ENCODE results near the gene NTRK2.

The NTRK2 gene

DNA sequence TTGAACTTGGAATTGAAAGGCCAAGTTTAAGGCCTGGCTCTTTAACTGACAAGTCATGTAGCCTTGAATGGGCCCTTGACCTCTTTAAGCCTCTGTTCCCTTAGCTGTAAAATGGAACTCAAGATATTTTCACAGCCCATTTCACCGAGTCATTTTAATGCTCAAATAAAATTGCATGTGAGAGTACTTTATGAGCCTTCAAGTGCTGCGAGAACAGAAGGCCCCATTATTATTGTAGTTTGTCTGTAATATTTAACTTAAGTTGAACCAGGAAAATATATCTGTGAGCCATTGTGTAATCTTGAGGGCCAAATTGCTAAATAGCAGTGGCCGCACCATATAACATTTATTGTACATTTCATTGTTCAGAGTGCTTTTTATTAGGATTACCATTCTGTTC, 249.9 kb downstream of the NTRK2 start:
- no peak for ATAC-seq (replicated peaks; ENCODE audit: extremely low read depth, poor library complexity, severe bottlenecking)
- no peak for DNase-seq (ENCODE audit: low spot score in 2 of 2)
- H3K9me3 Mint-ChIP-seq, result no peaks in the 10 kb centered on the region
- no peaks in the 10 kb centered on the region for H3K4me1 Mint-ChIP-seq
- H3K36me3 Mint-ChIP-seq (ENCODE audit: insufficient read depth), result no peaks in the 10 kb centered on the region
- no peak overlapping the region for H3K4me3 Mint-ChIP-seq
- peaks cover 19% of the 10 kb centered on the region for H3K27me3 Mint-ChIP-seq
- H3K27ac Mint-ChIP-seq (ENCODE audit: low read depth), result no peak overlapping the region

DNA sequence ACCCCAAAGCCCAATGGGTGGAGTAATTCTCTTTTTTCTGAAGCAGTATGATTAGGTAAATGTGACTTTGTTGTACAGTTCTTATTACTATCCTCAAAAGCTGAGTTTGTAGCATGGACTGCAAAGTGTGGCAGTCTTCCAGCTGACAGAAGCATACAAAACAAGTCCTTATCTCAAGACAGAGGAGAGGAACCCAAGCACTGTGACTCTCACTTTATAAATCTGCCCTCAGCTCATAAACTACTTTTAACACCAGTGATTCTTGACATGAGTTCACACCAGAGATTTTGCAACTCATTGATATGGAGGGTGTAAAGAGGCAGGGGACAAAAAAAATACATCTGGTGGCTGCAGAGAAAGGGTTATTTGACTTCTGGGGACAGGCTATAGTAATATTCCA, 251.6 kb downstream of the NTRK2 start:
- no peak overlapping the region for H3K27ac Mint-ChIP-seq (ENCODE audit: low read depth)

DNA sequence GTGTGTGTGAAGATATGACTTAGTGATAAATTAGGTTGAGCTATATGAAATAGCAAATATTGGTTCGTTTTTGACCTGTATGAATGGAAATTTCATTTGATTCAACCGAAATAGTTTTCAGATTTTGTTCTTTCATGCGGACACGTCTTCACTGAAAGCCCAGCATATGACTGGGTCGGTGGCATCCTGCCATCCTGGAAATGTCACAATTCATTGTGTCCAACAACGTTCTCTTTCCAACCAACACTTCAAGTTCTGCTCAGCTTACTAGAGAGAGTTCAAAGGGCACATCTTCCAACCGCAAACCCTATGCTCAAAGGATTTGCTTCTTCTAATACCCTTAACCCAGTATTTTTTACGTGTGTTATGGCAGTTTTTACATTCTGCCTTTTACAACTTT, 252.5 kb downstream of the NTRK2 start:
- H3K27me3 Mint-ChIP-seq, result peaks cover 30% of the 10 kb centered on the region
- H3K27ac Mint-ChIP-seq (ENCODE audit: low read depth), result no peak overlapping the region
- no peaks in the 10 kb centered on the region for H3K36me3 Mint-ChIP-seq (ENCODE audit: insufficient read depth)
- H3K4me1 Mint-ChIP-seq, result no peaks in the 10 kb centered on the region
- H3K9me3 Mint-ChIP-seq, result no peaks in the 10 kb centered on the region
- ATAC-seq (replicated peaks; ENCODE audit: extremely low read depth, poor library complexity, severe bottlenecking), result no peak
- no peak overlapping the region for H3K4me3 Mint-ChIP-seq
- DNase-seq (ENCODE audit: low spot score in 2 of 2), result no peak

More for the DNA sequence above, 251.6 kb downstream of the NTRK2 start:
- DNase-seq (ENCODE audit: low spot score in 2 of 2) (no peak), ATAC-seq (replicated peaks; ENCODE audit: extremely low read depth, poor library complexity, severe bottlenecking) (no peak)
- Mint-ChIP-seq H3K36me3 (ENCODE audit: insufficient read depth) (no peaks in the 10 kb centered on the region), H3K4me1 (no peaks in the 10 kb centered on the region), H3K4me3 (no peak overlapping the region), H3K9me3 (no peaks in the 10 kb centered on the region), H3K27me3 (peaks cover 24% of the 10 kb centered on the region)

DNA sequence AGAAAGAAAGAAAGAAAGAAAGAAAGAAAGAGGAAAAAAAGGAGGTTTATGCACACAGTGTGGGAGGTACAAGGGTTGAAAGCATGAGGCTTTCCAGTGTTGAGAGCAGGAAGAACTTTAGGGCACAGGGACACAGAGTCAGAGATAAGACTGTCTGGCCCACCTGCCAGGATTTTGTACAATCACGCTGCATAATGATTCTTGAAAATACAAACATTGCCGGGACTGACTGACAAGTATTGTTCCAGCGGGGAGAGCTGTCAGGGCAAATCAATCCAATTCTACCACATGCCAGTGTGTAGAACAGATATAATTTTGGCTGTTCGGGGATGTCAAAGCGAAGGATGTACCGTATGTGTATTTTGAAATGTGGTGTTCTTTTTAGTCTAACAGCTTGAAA, 254.7 kb downstream of the NTRK2 start:
- DNase-seq (ENCODE audit: low spot score in 2 of 2), result no peak
- Mint-ChIP-seq H3K27ac (ENCODE audit: low read depth) (no peak overlapping the region), H3K27me3 (peaks cover 30% of the 10 kb centered on the region), H3K4me3 (no peak overlapping the region), H3K4me1 (no peaks in the 10 kb centered on the region), H3K9me3 (no peaks in the 10 kb centered on the region), H3K36me3 (ENCODE audit: insufficient read depth) (no peaks in the 10 kb centered on the region)
- ATAC-seq (replicated peaks; ENCODE audit: extremely low read depth, poor library complexity, severe bottlenecking), result no peak

DNA sequence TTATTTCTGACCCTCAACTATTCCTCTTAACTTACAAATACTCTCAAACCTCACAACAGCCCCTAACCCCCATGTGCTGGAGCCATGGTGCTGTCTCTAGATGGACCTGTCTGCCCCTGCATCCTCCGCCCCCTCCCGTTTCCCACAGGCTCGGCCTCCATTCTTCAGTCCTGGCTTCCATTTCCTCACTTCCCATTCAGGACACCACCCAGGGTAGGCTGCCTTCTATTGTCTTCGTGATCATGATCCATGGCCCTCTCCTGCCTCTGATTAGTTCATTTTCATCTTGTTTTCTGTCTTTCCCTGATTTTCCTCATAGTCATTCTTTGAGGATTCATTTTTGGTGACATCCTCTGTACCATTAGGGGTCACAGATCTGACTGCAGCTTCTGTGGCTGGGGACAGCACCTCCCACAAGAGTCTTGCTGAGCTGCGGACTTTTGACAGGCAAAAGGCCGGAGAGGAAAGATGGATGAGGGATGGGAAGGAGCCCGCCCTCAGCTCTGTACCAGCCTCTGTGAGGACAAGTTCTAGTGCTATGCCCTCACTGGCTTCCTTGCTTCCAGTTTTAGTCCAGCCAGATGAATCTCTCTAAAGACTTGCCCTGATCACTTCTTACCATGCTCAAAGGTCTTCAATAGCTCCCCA, 255.8 kb downstream of the NTRK2 start:
- no peak overlapping the region for H3K27ac Mint-ChIP-seq (ENCODE audit: low read depth)
- H3K36me3 Mint-ChIP-seq (ENCODE audit: insufficient read depth), result no peaks in the 10 kb centered on the region
- H3K4me1 Mint-ChIP-seq, result no peaks in the 10 kb centered on the region
- DNase-seq (ENCODE audit: low spot score in 2 of 2) (no peak), ATAC-seq (replicated peaks; ENCODE audit: extremely low read depth, poor library complexity, severe bottlenecking) (no peak)
- H3K9me3 Mint-ChIP-seq, result no peaks in the 10 kb centered on the region
- no peak overlapping the region for H3K4me3 Mint-ChIP-seq
- H3K27me3 Mint-ChIP-seq, result peaks cover 35% of the 10 kb centered on the region

GRCh38 chr9:84926793-84927192, 257.3 kb downstream of the NTRK2 start:
- no peaks in the 10 kb centered on the region for H3K36me3 Mint-ChIP-seq (ENCODE audit: insufficient read depth)
- H3K4me1 Mint-ChIP-seq, result no peaks in the 10 kb centered on the region
- peaks cover 37% of the 10 kb centered on the region for H3K27me3 Mint-ChIP-seq
- DNase-seq (ENCODE audit: low spot score in 2 of 2), result no peak
- no peak overlapping the region for H3K27ac Mint-ChIP-seq (ENCODE audit: low read depth)
- no peak for ATAC-seq (replicated peaks; ENCODE audit: extremely low read depth, poor library complexity, severe bottlenecking)
- no peaks in the 10 kb centered on the region for H3K9me3 Mint-ChIP-seq
- no peak overlapping the region for H3K4me3 Mint-ChIP-seq

DNA sequence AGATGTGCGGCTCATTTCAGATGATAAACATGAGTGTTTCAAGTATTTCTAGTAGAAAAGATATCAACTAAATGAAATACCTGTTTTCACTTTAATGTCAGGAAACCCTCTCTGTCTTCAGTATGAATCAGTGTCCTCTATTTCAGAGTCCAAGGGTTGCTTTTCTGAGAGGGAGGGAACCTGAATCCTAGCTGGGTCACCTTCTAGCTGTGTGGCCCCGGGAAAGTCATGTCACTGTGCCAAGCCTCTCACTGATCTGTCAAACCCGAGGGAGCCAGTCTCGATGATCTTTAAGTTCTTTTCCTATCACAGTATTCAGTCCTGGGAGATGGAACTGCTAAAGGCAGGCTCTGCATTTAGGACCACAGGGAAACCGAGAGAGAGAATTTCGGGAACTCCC, 258.9 kb downstream of the NTRK2 start:
- Mint-ChIP-seq H3K4me3 (no peak overlapping the region), H3K9me3 (no peaks in the 10 kb centered on the region), H3K27ac (ENCODE audit: low read depth) (no peak overlapping the region), H3K4me1 (no peaks in the 10 kb centered on the region), H3K36me3 (ENCODE audit: insufficient read depth) (no peaks in the 10 kb centered on the region), H3K27me3 (peaks cover 37% of the 10 kb centered on the region)
- ATAC-seq (replicated peaks; ENCODE audit: extremely low read depth, poor library complexity, severe bottlenecking) (no peak), DNase-seq (ENCODE audit: low spot score in 2 of 2) (no peak)

DNA sequence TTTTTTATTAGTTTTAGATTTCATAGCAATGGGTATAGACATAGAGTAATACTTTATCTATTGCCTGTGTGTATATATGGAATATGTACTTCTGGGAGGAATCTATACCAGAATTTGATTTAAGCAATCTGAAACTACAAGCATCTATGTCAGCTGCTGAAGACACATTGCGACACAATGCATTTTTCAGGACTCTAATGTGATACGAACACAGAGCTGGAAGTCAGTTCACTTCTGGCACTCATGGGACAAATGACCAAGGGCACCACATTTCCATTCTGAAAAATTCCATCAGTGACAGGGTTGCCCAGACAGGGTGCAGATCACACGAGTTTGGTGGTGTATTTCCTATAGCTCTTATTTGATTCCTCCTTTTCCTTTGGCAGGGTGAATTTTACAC, 259.5 kb downstream of the NTRK2 start:
- DNase-seq (ENCODE audit: low spot score in 2 of 2), result no peak
- Mint-ChIP-seq H3K9me3 (no peaks in the 10 kb centered on the region), H3K4me1 (no peaks in the 10 kb centered on the region), H3K4me3 (no peak overlapping the region), H3K27ac (ENCODE audit: low read depth) (no peak overlapping the region), H3K36me3 (ENCODE audit: insufficient read depth) (no peaks in the 10 kb centered on the region), H3K27me3 (peaks cover 37% of the 10 kb centered on the region)
- ATAC-seq (replicated peaks; ENCODE audit: extremely low read depth, poor library complexity, severe bottlenecking), result no peak

DNA sequence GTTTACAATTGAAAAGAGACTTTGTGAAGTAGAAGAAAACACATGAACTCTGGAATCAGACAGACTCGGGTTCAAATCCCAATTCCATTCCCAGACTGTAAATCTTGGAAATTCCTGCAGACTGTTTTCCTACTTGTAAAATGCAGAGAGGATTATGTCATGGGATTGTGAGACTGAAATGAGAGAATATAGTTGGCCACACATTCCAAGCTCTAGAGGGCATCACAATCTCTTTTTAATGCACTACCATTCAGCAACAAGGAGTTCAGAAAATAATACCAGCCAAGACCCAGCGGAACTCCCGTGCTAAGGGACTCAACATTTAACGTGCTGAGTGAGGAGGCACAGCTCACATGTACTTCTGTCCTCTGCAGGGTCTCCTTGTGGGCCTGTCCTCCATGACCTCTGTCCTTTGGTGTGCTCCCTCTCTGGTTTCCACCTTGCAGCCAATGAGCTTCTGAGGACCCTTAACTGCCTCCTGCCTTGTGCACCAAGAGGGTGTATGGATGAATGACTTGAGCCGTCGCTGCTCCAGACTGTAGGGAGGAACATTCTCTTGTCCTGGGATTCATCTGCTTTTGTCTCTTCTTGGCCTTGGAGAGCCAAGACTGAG, 263.5 kb downstream of the NTRK2 start:
- DNase-seq (ENCODE audit: low spot score in 2 of 2) (no peak), ATAC-seq (replicated peaks; ENCODE audit: extremely low read depth, poor library complexity, severe bottlenecking) (no peak)
- Mint-ChIP-seq H3K27me3 (peaks cover 14% of the 10 kb centered on the region), H3K36me3 (ENCODE audit: insufficient read depth) (no peaks in the 10 kb centered on the region), H3K4me3 (no peak overlapping the region), H3K27ac (ENCODE audit: low read depth) (no peak overlapping the region), H3K4me1 (no peaks in the 10 kb centered on the region), H3K9me3 (no peaks in the 10 kb centered on the region)

GRCh38 chr9:84935528-84936117, 266.1 kb downstream of the NTRK2 start:
- ATAC-seq (replicated peaks; ENCODE audit: extremely low read depth, poor library complexity, severe bottlenecking) (no peak), DNase-seq (ENCODE audit: low spot score in 2 of 2) (no peak)
- no peaks in the 10 kb centered on the region for H3K36me3 Mint-ChIP-seq (ENCODE audit: insufficient read depth)
- H3K9me3 Mint-ChIP-seq, result no peaks in the 10 kb centered on the region
- H3K27me3 Mint-ChIP-seq, result peaks cover 4% of the 10 kb centered on the region
- H3K27ac Mint-ChIP-seq (ENCODE audit: low read depth), result no peak overlapping the region
- H3K4me1 Mint-ChIP-seq, result no peaks in the 10 kb centered on the region
- H3K4me3 Mint-ChIP-seq, result no peak overlapping the region

- ATAC-seq (replicated peaks; ENCODE audit: extremely low read depth, poor library complexity, severe bottlenecking), result no peak
- no peaks in the 10 kb centered on the region for H3K4me1 Mint-ChIP-seq
- H3K9me3 Mint-ChIP-seq, result no peaks in the 10 kb centered on the region
- no peaks in the 10 kb centered on the region for H3K27me3 Mint-ChIP-seq
- no peak overlapping the region for H3K4me3 Mint-ChIP-seq
- H3K27ac Mint-ChIP-seq (ENCODE audit: low read depth), result no peak overlapping the region
- no peaks in the 10 kb centered on the region for H3K36me3 Mint-ChIP-seq (ENCODE audit: insufficient read depth)
- DNase-seq (ENCODE audit: low spot score in 2 of 2), result no peak
These were observed 267.7 kb downstream of the NTRK2 start for GRCh38 chr9:84937180-84937579.

DNA sequence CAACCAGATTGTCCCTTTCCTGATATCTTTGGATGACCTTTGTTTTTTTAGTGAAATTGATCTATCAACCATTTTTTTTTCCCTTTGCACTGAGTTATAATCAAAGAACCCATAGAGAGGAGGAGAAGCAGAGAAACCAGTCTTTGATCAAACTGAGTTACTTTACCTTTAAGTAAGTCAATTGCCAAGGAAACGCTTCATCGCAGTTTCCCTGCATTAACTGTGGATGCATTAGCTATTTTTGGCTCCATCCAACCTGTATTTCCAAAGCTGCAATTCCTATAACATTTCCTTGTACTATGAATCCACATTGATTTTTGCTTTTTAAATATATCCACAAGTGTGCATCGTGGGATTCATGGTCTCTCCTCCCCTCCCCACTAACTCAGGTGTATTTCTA, 268.1 kb downstream of the NTRK2 start:
- no peaks in the 10 kb centered on the region for H3K4me1 Mint-ChIP-seq
- no peak for DNase-seq (ENCODE audit: low spot score in 2 of 2)
- H3K4me3 Mint-ChIP-seq, result no peak overlapping the region
- no peaks in the 10 kb centered on the region for H3K27me3 Mint-ChIP-seq
- H3K27ac Mint-ChIP-seq (ENCODE audit: low read depth), result no peak overlapping the region
- H3K9me3 Mint-ChIP-seq, result no peaks in the 10 kb centered on the region
- H3K36me3 Mint-ChIP-seq (ENCODE audit: insufficient read depth), result no peaks in the 10 kb centered on the region
- no peak for ATAC-seq (replicated peaks; ENCODE audit: extremely low read depth, poor library complexity, severe bottlenecking)

- H3K4me3 Mint-ChIP-seq, result no peak overlapping the region
- H3K36me3 Mint-ChIP-seq (ENCODE audit: insufficient read depth), result no peaks in the 10 kb centered on the region
- DNase-seq (ENCODE audit: low spot score in 2 of 2) (no peak), ATAC-seq (replicated peaks; ENCODE audit: extremely low read depth, poor library complexity, severe bottlenecking) (no peak)
- H3K4me1 Mint-ChIP-seq, result no peaks in the 10 kb centered on the region
- H3K27me3 Mint-ChIP-seq, result no peaks in the 10 kb centered on the region
- no peaks in the 10 kb centered on the region for H3K9me3 Mint-ChIP-seq
- no peak overlapping the region for H3K27ac Mint-ChIP-seq (ENCODE audit: low read depth)
These were observed 270.2 kb downstream of the NTRK2 start for GRCh38 chr9:84939774-84940173.

Data from central memory CD8-positive, alpha-beta T cell (primary cell).